Thyroid gland (tissue), 4 donors: ENCODE results near the gene TP53AIP1.
A peak's percentile ranks its signal among the peaks of the same experiment; 100 is the strongest.

Experiments
- POLR2A ChIP-seq, 2 donors: fragments of 450-650 bp; IDR thresholded peaks; one replicate each; pipeline ENCODE4 v1.6.1; 2017; ENCODE audit warnings: antibody characterized with exemption in 2 of 2, mild to moderate bottlenecking in 2 of 2, moderate library complexity in 1 of 2
- TF ChIP-seq, protein P1 (sequence below), 6 experiments: fragments of 200-600 bp in 3 of 6; fragments of 450-650 bp in 3 of 6; sonication (generic) in 3 of 6; IDR thresholded peaks; one replicate each; pipeline ENCODE4 v1.5.1; 2016 to 2019; ENCODE audit warnings: antibody characterized with exemption in 6 of 6, mild to moderate bottlenecking in 2 of 6, inconsistent platforms in 1 of 6, moderate library complexity in 1 of 6

DNA sequence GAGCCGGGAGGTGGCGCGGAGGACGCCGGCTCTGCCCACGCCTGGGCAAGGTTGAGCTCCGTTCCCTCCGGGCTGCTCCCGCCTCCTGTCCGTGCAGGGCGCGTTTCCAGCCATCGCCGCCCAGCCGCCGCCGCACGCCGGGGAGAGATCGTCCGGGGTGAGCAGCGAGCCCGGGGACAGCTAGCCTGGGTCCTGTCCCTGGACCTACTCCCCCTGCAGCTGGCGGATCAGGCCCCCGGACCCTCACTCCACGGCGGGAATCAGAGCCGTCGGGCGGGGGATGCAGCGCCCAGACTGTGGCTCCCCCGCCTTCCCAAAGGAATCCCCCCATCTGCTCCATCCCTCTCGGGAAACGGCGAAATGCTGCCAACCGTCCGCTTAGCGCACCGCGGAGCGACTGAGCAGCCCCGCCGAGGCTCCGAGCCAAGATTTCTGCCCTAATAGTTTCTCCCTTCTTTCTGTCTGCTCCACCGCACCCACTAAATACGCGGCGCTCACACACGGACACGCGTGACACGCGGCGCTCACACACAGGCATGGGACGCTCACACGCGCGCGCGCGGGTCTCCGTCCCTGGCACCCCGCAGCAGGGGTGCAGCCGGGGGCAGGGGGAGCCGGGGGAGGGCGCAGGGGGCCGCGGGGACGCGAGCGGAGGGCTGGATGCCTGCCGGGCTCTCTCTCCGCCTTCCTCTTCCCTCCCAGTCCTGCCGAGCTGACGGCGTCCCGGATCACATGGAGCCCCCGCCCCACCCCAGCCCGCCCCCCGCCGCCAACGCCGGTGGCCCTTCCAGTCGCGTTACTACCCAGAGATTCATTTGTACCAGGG is 51.9 kb downstream of the TP53AIP1 start, which contains the start of gene KCNJ5:
- TF ChIP-seq, protein P1, sequence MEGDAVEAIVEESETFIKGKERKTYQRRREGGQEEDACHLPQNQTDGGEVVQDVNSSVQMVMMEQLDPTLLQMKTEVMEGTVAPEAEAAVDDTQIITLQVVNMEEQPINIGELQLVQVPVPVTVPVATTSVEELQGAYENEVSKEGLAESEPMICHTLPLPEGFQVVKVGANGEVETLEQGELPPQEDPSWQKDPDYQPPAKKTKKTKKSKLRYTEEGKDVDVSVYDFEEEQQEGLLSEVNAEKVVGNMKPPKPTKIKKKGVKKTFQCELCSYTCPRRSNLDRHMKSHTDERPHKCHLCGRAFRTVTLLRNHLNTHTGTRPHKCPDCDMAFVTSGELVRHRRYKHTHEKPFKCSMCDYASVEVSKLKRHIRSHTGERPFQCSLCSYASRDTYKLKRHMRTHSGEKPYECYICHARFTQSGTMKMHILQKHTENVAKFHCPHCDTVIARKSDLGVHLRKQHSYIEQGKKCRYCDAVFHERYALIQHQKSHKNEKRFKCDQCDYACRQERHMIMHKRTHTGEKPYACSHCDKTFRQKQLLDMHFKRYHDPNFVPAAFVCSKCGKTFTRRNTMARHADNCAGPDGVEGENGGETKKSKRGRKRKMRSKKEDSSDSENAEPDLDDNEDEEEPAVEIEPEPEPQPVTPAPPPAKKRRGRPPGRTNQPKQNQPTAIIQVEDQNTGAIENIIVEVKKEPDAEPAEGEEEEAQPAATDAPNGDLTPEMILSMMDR (IDR thresholded peaks at IDR 0.05): peak in 1 of 6 experiments; percentile 3
- no peak for TF ChIP-seq POLR2A (IDR thresholded peaks at IDR 0.05)
